IPS-20b (cell line): Measurements from ENCODE around the gene CXCR5.

Experiments used
- H3K27ac ChIP-seq: one replicate; pipeline ENCODE4 v1.5.1; 2013; ENCODE audit warnings: low read length
- H3K27me3 ChIP-seq: 2 replicates; pipeline ENCODE4 v1.6.1; 2013; ENCODE audit warnings: mild to moderate bottlenecking, low read length, inconsistent platforms; ENCODE audit not compliant: insufficient read depth
- H3K36me3 ChIP-seq: 2 replicates; pipeline ENCODE4 v1.6.1; 2013; ENCODE audit warnings: low read depth, mild to moderate bottlenecking, inconsistent platforms, low read length, moderate library complexity; ENCODE audit not compliant: insufficient read depth
- H3K4me1 ChIP-seq: 2 replicates; pipeline ENCODE4 v1.6.1; 2013; ENCODE audit warnings: mild to moderate bottlenecking, control low read depth, inconsistent platforms, low read length, moderate library complexity; ENCODE audit not compliant: insufficient read depth
- H3K4me3 ChIP-seq: 2 replicates; pipeline ENCODE4 v1.5.1; 2013; ENCODE audit warnings: mild to moderate bottlenecking, low read length, inconsistent platforms
- H3K9ac ChIP-seq: 2 replicates; pipeline ENCODE4 v1.6.1; 2013; ENCODE audit warnings: low read depth, mild to moderate bottlenecking, inconsistent platforms, low read length, moderate library complexity
- H3K9me3 ChIP-seq: 2 replicates; pipeline ENCODE4 v1.6.1; 2013; ENCODE audit warnings: mild to moderate bottlenecking, low read depth, low read length, inconsistent platforms; ENCODE audit not compliant: insufficient read depth

The CXCR5 gene

GRCh38 chr11:118893662-118894061 is 10.0 kb downstream of the CXCR5 start:
- H3K9ac ChIP-seq: no peak overlapping the region
- H3K9me3 ChIP-seq: no peaks in the 10 kb centered on the region
- H3K27ac ChIP-seq: no peak overlapping the region
- H3K36me3 ChIP-seq: peaks cover 7% of the 10 kb centered on the region
- peaks cover 11% of the 10 kb centered on the region; the same call in 1 of the 2 replicates for H3K4me1 ChIP-seq
- peaks cover 5% of the 10 kb centered on the region; the same call in 1 of the 2 replicates for H3K27me3 ChIP-seq
- H3K4me3 ChIP-seq: no peak overlapping the region

- Histone ChIP-seq H3K27me3 (0 out of 2 replicates have a peak, but pooled peaks cover under 1% of the 10 kb centered on the region), H3K9ac (no peak overlapping the region), H3K27ac (no peak overlapping the region), H3K36me3 (peaks cover 11% of the 10 kb centered on the region), H3K4me3 (no peak overlapping the region), H3K9me3 (no peaks in the 10 kb centered on the region), H3K4me1 (peaks cover 11% of the 10 kb centered on the region; the same call in 1 of the 2 replicates)
Measured at GRCh38 chr11:118894192-118894591, 10.5 kb downstream of the CXCR5 start.

- Histone ChIP-seq H3K9me3 (no peaks in the 10 kb centered on the region), H3K9ac (no peak overlapping the region), H3K27ac (no peak overlapping the region), H3K36me3 (peaks cover 21% of the 10 kb centered on the region), H3K4me3 (no peak overlapping the region), H3K27me3 (no peaks in the 10 kb centered on the region), H3K4me1 (peaks cover 11% of the 10 kb centered on the region; the same call in 1 of the 2 replicates)
Measured at GRCh38 chr11:118895093-118896039, 11.7 kb downstream of the CXCR5 start.

- Histone ChIP-seq H3K4me1 (peaks cover 11% of the 10 kb centered on the region; the same call in 1 of the 2 replicates), H3K4me3 (no peak overlapping the region), H3K36me3 (peaks cover 32% of the 10 kb centered on the region), H3K27ac (no peak overlapping the region), H3K27me3 (no peaks in the 10 kb centered on the region), H3K9ac (no peak overlapping the region), H3K9me3 (no peaks in the 10 kb centered on the region)
Measured at GRCh38 chr11:118896472-118896913, 12.8 kb downstream of the CXCR5 start.

GRCh38 chr11:118896921-118897591 is 13.4 kb downstream of the CXCR5 start:
- H3K9me3 ChIP-seq: no peaks in the 10 kb centered on the region
- H3K36me3 ChIP-seq: peaks cover 37% of the 10 kb centered on the region
- H3K9ac ChIP-seq: no peak overlapping the region
- no peak overlapping the region for H3K4me3 ChIP-seq
- no peaks in the 10 kb centered on the region for H3K27me3 ChIP-seq
- no peak overlapping the region for H3K27ac ChIP-seq
- peaks cover 11% of the 10 kb centered on the region; the same call in 1 of the 2 replicates for H3K4me1 ChIP-seq

GRCh38 chr11:118897721-118898310 is 14.1 kb downstream of the CXCR5 start:
- Histone ChIP-seq H3K36me3 (peaks cover 43% of the 10 kb centered on the region), H3K9me3 (no peaks in the 10 kb centered on the region), H3K9ac (no peak overlapping the region), H3K4me1 (peaks cover 11% of the 10 kb centered on the region; the same call in 1 of the 2 replicates), H3K4me3 (no peak overlapping the region), H3K27ac (no peak overlapping the region), H3K27me3 (no peaks in the 10 kb centered on the region)

- Histone ChIP-seq H3K36me3 (peaks cover 48% of the 10 kb centered on the region), H3K4me1 (peaks cover 11% of the 10 kb centered on the region; the same call in 1 of the 2 replicates), H3K27me3 (no peaks in the 10 kb centered on the region), H3K4me3 (no peak overlapping the region), H3K9me3 (no peaks in the 10 kb centered on the region), H3K27ac (no peak overlapping the region), H3K9ac (no peak overlapping the region)
Measured at GRCh38 chr11:118898400-118899295, 15.0 kb downstream of the CXCR5 start.

GRCh38 chr11:118899296-118899688 is 15.6 kb downstream of the CXCR5 start:
- Histone ChIP-seq H3K9me3 (no peaks in the 10 kb centered on the region), H3K9ac (no peak overlapping the region), H3K4me3 (no peak overlapping the region), H3K27ac (no peak overlapping the region), H3K4me1 (peaks cover 11% of the 10 kb centered on the region; the same call in 1 of the 2 replicates), H3K27me3 (no peaks in the 10 kb centered on the region), H3K36me3 (peaks cover 54% of the 10 kb centered on the region)

GRCh38 chr11:118899706-118900360 is 16.1 kb downstream of the CXCR5 start:
- H3K4me1 ChIP-seq: peaks cover 11% of the 10 kb centered on the region; the same call in 1 of the 2 replicates
- no peak overlapping the region for H3K9ac ChIP-seq
- no peaks in the 10 kb centered on the region for H3K9me3 ChIP-seq
- no peak overlapping the region for H3K4me3 ChIP-seq
- peaks cover 60% of the 10 kb centered on the region for H3K36me3 ChIP-seq
- no peak overlapping the region for H3K27ac ChIP-seq
- H3K27me3 ChIP-seq: no peaks in the 10 kb centered on the region

GRCh38 chr11:118900535-118901384 is 17.1 kb downstream of the CXCR5 start:
- Histone ChIP-seq H3K36me3 (peaks cover 63% of the 10 kb centered on the region), H3K4me1 (peaks cover 9% of the 10 kb centered on the region; the same call in 1 of the 2 replicates), H3K4me3 (no peak overlapping the region), H3K27me3 (no peaks in the 10 kb centered on the region), H3K9ac (no peak overlapping the region), H3K27ac (no peak overlapping the region), H3K9me3 (no peaks in the 10 kb centered on the region)
